HepG2 (cell line): Measurements from ENCODE around the gene TMC8. TPM values are rescaled to one million over a fixed set of nuclear protein-coding genes. Genes with fewer than 3 reads are reported as not detected.

Experiments
- AHDC1 ChIP-seq: sonication (generic); formaldehyde crosslinking; IDR thresholded peaks from 2 replicates; pipeline ENCODE4 v1.5.1; 2020; ENCODE audit warnings: mild to moderate bottlenecking, missing genetic modification reagents, borderline replicate concordance
- ETS1 ChIP-seq: sonication (generic); formaldehyde crosslinking; IDR thresholded peaks from 2 replicates; pipeline ENCODE4 v1.4.0; 2020; ENCODE audit warnings: missing genetic modification reagents
- GABPA ChIP-seq, 2 experiments: IDR thresholded peaks; 2 replicates each; pipeline ENCODE4 v1.6.1; 2011 to 2016; ENCODE audit warnings: low read depth in 2 of 2, low read length in 1 of 2, missing biosample characterization in 1 of 2, missing genetic modification characterization in 1 of 2
- HNF1A ChIP-seq, 2 experiments: sonication (generic) in 1 of 2; formaldehyde crosslinking in 1 of 2; IDR thresholded peaks; 2 replicates each; pipeline versions ENCODE4 v1.4.0 to v1.6.1; 2016 to 2020; ENCODE audit warnings: borderline replicate concordance in 1 of 2, low read depth in 1 of 2, mild to moderate bottlenecking in 1 of 2, missing genetic modification reagents in 1 of 2
- KLF13 ChIP-seq: sonication (generic); formaldehyde crosslinking; IDR thresholded peaks from 2 replicates; pipeline ENCODE4 v1.4.0; 2020; ENCODE audit warnings: mild to moderate bottlenecking, missing genetic modification reagents
- NBN ChIP-seq: fragments of 450-650 bp; conservative IDR thresholded peaks from 2 replicates; pipeline ENCODE4 v1.6.1; 2017
- NFYC ChIP-seq: IDR thresholded peaks from 2 replicates; pipeline ENCODE4 v1.6.1; 2016; ENCODE audit warnings: missing genetic modification reagents, missing compliant biosample characterization
- SCMH1 ChIP-seq: sonication (generic); formaldehyde crosslinking; IDR thresholded peaks from 2 replicates; pipeline ENCODE4 v1.9.0; 2021; ENCODE audit warnings: missing genetic modification reagents, mild to moderate bottlenecking, borderline replicate concordance
- SIX4 ChIP-seq: sonication (generic); formaldehyde crosslinking; IDR thresholded peaks from 2 replicates; pipeline ENCODE4 v1.4.0; 2020; ENCODE audit warnings: missing genetic modification reagents
- TRIM24 ChIP-seq: sonication (generic); formaldehyde crosslinking; IDR thresholded peaks from 2 replicates; pipeline ENCODE4 v1.8.0; 2022; ENCODE audit warnings: mild to moderate bottlenecking, missing genetic modification reagents
- ZBTB2 ChIP-seq: sonication (generic); formaldehyde crosslinking; IDR thresholded peaks from 2 replicates; pipeline ENCODE4 v1.8.0; 2022; ENCODE audit warnings: low read depth, missing genetic modification reagents
- ZNF205 ChIP-seq: IDR thresholded peaks from 2 replicates; pipeline ENCODE4 v1.6.1; 2018; ENCODE audit warnings: missing biosample characterization, missing genetic modification reagents
- ZNF354B ChIP-seq: sonication (generic); formaldehyde crosslinking; IDR thresholded peaks from 2 replicates; pipeline ENCODE4 v1.8.0; 2022; ENCODE audit warnings: mild to moderate bottlenecking, missing genetic modification reagents
- ZNF468 ChIP-seq: sonication (generic); formaldehyde crosslinking; IDR thresholded peaks from 2 replicates; pipeline ENCODE4 v1.8.0; 2022; ENCODE audit warnings: mild to moderate bottlenecking, moderate library complexity, missing genetic modification reagents
- ZNF589 ChIP-seq: sonication (generic); formaldehyde crosslinking; conservative IDR thresholded peaks from 2 replicates; pipeline ENCODE4 v1.8.0; 2022; ENCODE audit warnings: mild to moderate bottlenecking, moderate library complexity, missing genetic modification reagents
- ZNF616 ChIP-seq: sonication (generic); formaldehyde crosslinking; IDR thresholded peaks from 2 replicates; pipeline ENCODE4 v1.5.0; 2020; ENCODE audit warnings: low read depth, mild to moderate bottlenecking, missing genetic modification reagents
- polyA plus RNA-seq, 8 experiments: library from polyadenylated mRNA; depleted of rRNA in 3 of 8; stranded (reverse) in 7 of 8; unstranded in 1 of 8; fragments of >200 nt; fragmentation: Illumina TruSeq in 4 of 8; extraction: Trizol in 4 of 8; gene quantifications; 2 replicates each; pipeline versions ENCODE4 v1.2.1 to v1.2.3, GENCODE V29; 2011 to 2016; ENCODE audit warnings: low read depth in 4 of 8, missing spikeins in 1 of 8, mixed read lengths in 1 of 8; ENCODE audit not compliant: insufficient read depth in 1 of 8
- total RNA-seq, 5 experiments: library from RNA; depleted of rRNA; stranded (reverse); fragments of >200 nt; fragmentation: Illumina TruSeq; extraction: Trizol; gene quantifications; 2 replicates each; pipeline ENCODE4 v1.2.3, GENCODE V29; 2016; ENCODE audit warnings: low read depth in 1 of 5

TMC8 gene
- total and polyA plus RNA-seq, 2 of the 13 experiments (the other 11 are each of a cell fraction or from before 2014, with no cell fraction given) = 0.53 to 7.8 TPM

GRCh38 chr17:78137392-78138203 lies 7.0 kb downstream of the TMC8 start (continued):
- no peak for TF ChIP-seq SCMH1
- TF ChIP-seq SIX4 (CRISPR knock-in tag) = no peak
- TF ChIP-seq NBN = no peak
- TF ChIP-seq ZNF616 (CRISPR knock-in tag) = no peak; the same call in 1 of the 2 replicates
- no peak for TF ChIP-seq NFYC (CRISPR knock-in tag)
- TF ChIP-seq ZNF589 (CRISPR knock-in tag) = no peak
- no peak for TF ChIP-seq ZBTB2 (CRISPR knock-in tag)
- no peak for TF ChIP-seq KLF13 (CRISPR knock-in tag)
- no peak for TF ChIP-seq ZNF468 (CRISPR knock-in tag)
- TF ChIP-seq ZNF205 = no peak
- TF ChIP-seq TRIM24 (CRISPR knock-in tag) = no peak
- no peak for TF ChIP-seq ZNF354B (CRISPR knock-in tag)
- no peak for TF ChIP-seq AHDC1 (CRISPR knock-in tag)
- TF ChIP-seq GABPA (IDR thresholded peaks at IDR 0.05; ENCODE audit: low read depth, low read length) = no peak
- TF ChIP-seq GABPA (CRISPR knock-in tag; IDR thresholded peaks at IDR 0.05; ENCODE audit: low read depth) = no peak
- TF ChIP-seq ETS1 (CRISPR knock-in tag) = no peak
- TF ChIP-seq HNF1A (IDR thresholded peaks at IDR 0.05; ENCODE audit: low read depth) = no peak
- no peak for TF ChIP-seq HNF1A (CRISPR knock-in tag; IDR thresholded peaks at IDR 0.05; ENCODE audit: borderline replicate concordance)
